Skeletal muscle satellite cell (primary cell): ENCODE data around the gene SMYD3.
"Not testable (repeated sequence)": the region's sequence is repeated elsewhere in the genome, so short reads cannot be mapped to it uniquely, and the experiment has no call there.

ENCODE experiments used
- H3K27me3 ChIP-seq: 2 replicates; pipeline ENCODE4 v1.7.0; 2013; ENCODE audit warnings: low read length; ENCODE audit not compliant: control insufficient read depth, insufficient read depth
- H3K36me3 ChIP-seq: 2 replicates; pipeline ENCODE4 v1.7.0; 2013; ENCODE audit warnings: mild to moderate bottlenecking, control low read depth, low read length; ENCODE audit not compliant: insufficient read depth
- H3K4me1 ChIP-seq: 2 replicates; pipeline ENCODE4 v1.7.0; 2013; ENCODE audit warnings: low read length; ENCODE audit not compliant: control insufficient read depth, insufficient read depth
- H3K4me2 ChIP-seq: 2 replicates; pipeline ENCODE4 v1.7.0; 2013; ENCODE audit warnings: mild to moderate bottlenecking, low read length
- H3K4me3 ChIP-seq: 2 replicates; pipeline ENCODE4 v1.7.0; 2013; ENCODE audit warnings: low read length
- H3K9ac ChIP-seq: 2 replicates; pipeline ENCODE4 v1.7.0; 2013; ENCODE audit warnings: mild to moderate bottlenecking, low read depth, low read length, moderate library complexity
- H3K9me3 ChIP-seq: replicated peaks from 2 replicates; pipeline ENCODE4 v1.7.0; 2013; ENCODE audit warnings: mild to moderate bottlenecking, control low read depth, low read length

The SMYD3 gene

DNA sequence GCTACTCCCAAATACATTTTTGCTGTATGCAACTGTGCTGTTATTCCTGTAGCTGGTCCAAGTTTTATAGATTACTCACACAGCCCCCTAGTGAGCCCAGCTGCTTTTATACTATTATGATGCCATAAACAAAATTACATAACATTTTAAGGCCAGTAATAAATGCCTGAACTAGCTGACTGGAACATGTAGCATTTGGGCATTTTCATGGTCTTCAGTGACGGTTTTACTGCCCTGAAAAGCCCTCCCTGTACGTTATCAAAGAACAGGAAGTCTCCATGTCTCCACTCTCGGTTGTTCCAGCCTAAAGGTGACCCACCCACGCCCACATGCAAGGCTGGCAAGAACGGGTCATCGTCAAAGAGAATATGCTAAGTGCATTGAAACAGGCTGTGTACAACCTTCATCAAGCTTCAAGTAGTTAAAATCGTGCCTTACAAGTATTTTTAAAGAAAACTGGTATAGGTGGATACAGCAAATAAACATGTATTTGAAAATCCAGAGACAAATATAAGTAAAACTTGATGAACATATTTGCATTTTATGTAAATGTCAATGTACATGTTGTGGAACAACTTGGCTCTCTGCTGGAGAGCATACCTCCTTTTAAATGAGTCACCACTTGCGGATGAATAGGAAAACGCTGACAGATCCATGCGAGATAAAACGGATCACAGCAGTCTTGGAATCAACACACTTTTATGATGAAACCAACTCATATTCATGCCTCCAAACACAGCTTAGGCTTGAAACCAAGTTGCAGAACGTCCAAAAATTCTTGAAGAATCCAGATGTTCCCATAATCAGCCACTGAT, 520.5 kb downstream of the SMYD3 start:
- Histone ChIP-seq H3K27me3 (no peaks in the 10 kb centered on the region), H3K36me3 (no peaks in the 10 kb centered on the region), H3K4me1 (peaks cover 24% of the 10 kb centered on the region), H3K9me3 (no peaks in the 10 kb centered on the region), H3K4me3 (peak overlapping the region; percentile 39), H3K4me2 (peak overlapping the region; percentile 78), H3K9ac (peak overlapping the region; percentile 19)

DNA sequence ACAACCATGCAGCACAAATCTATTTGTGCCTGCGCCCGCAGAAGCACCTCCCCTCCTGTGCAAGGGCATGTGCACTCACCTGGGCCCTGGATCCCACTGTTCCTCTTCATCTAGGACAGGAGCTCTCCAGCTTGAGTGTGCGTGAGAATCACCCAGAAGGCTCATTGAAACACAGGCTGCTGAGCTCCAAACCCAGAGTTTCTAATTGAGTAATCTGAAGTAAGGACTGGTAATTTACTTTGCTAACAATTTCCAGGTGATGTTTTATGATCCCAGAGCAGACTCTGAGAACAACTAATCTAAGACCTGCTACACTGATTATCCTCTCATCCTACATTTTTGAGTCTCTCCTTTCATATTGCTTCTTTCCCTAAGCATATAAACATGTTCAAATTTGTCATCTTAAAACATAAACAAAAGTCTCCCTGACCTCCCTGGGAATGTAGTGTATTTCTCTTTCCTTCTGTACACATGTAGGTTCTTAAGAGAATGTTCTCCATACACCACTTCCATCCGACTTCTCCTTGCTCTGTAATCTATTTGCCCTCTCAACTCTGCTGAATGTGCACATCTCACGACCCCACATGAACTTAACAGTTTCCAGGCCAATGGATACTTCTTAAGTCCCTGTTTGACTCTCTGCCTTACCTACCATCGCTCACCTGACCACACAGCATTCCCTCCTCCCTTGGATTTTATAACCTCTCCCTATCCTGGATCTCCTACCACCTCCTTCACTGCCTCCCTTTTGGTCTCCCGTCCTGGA, 522.5 kb downstream of the SMYD3 start:
- peaks cover 24% of the 10 kb centered on the region for H3K4me1 ChIP-seq
- H3K9me3 ChIP-seq = no peaks in the 10 kb centered on the region
- H3K36me3 ChIP-seq = no peaks in the 10 kb centered on the region
- no peak overlapping the region for H3K4me2 ChIP-seq
- no peaks in the 10 kb centered on the region for H3K27me3 ChIP-seq
- H3K4me3 ChIP-seq = no peak overlapping the region
- no peak overlapping the region for H3K9ac ChIP-seq

DNA sequence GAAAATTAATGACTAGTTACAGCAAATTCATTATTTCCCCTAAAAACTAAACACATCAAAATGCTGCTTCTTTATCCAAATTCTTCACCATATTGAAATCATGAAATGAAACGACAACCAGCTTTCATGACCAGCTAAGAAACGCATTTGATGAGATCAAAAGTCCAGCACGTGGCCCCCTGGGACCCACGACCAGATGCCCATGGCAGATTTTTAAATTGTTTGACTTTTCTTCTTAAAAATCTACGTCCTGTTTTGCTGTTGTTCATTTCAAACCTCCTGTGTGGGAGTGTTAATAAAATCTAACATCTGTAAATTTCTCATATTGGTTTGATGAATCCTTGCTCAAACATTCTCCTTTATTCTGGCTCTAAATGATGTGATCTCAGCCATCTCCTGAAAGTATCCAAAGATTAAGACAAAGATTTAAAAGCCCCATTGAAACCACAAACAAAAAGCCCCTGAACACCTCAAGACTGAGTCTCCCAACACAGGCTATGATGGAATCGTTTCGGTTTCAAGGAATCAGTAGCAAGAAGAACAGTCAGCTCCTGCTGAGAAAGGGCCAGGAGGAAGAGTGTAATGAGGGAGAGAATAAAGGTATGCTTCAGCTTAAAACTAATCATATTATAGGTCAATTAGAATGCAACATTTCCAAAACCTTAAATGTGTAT, 523.6 kb downstream of the SMYD3 start:
- H3K4me1 ChIP-seq = peaks cover 31% of the 10 kb centered on the region
- H3K27me3 ChIP-seq = no peaks in the 10 kb centered on the region
- H3K9me3 ChIP-seq = no peaks in the 10 kb centered on the region
- no peak overlapping the region for H3K4me3 ChIP-seq
- no peak overlapping the region for H3K9ac ChIP-seq
- no peaks in the 10 kb centered on the region for H3K36me3 ChIP-seq
- no peak overlapping the region for H3K4me2 ChIP-seq

DNA sequence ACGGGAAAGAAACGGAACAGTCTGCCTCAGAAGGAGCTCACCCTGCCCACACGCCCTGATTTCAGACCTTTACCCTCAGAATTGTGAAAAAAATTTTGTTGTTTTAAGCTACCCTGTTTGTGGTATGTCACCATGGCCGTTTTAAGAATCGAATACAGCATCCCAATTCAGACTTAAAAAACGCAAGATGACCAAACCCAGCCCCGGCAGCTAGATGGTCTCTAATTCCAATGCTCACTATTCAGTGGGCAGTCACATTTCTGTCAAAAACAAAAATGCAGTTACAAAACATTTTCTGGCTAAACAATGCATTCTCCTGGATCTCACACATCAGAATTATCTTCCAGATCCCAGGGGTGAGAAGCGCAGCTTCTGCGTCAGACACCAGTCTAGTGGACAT, 527.5 kb downstream of the SMYD3 start:
- Histone ChIP-seq H3K9me3 (no peaks in the 10 kb centered on the region), H3K27me3 (no peaks in the 10 kb centered on the region), H3K4me2 (no peak overlapping the region), H3K36me3 (no peaks in the 10 kb centered on the region), H3K9ac (no peak overlapping the region), H3K4me3 (no peak overlapping the region), H3K4me1 (peaks cover 7% of the 10 kb centered on the region)

DNA sequence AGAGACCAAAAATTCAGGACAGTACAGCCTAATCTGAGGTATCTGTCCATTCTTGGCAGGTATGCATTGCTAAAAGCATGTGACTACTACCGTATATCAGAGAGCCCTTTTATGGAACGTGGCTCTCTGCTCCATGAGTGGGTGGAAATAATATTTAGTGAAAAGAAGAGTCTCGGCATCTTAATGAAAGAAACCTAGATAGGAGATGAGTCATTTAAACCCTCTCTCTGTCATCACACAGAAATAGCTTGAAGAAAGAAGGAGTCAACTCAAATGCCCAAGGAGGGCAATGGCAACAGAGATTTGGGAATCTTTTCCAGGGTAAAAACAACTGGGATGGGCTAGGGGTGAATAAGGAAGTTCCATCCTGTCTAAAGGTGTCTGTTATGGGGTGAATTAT, 528.2 kb downstream of the SMYD3 start:
- H3K9ac ChIP-seq = no peak overlapping the region
- no peak overlapping the region for H3K4me2 ChIP-seq
- peaks cover 7% of the 10 kb centered on the region for H3K4me1 ChIP-seq
- H3K9me3 ChIP-seq = no peaks in the 10 kb centered on the region
- no peaks in the 10 kb centered on the region for H3K27me3 ChIP-seq
- no peak overlapping the region for H3K4me3 ChIP-seq
- no peaks in the 10 kb centered on the region for H3K36me3 ChIP-seq

DNA sequence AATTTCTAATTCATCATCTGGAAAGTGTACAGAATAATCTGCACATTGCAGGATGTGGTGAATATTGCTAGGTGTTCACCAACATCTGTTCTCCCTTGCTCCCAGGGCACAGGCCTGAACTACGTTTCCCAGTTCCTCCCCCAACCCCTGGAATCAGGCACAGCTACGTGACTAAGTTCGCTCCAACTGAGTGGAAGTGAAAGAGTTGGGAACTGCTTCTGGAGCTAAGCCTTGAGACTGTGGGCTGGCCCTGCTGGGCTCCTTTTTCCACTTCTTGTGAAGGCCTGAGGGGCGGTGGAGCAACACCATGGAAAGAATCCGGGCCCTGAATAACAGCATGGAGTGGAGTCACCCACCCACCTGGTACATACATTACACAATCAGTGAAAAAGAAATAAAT, 534.6 kb downstream of the SMYD3 start:
- no peak overlapping the region for H3K9ac ChIP-seq

DNA sequence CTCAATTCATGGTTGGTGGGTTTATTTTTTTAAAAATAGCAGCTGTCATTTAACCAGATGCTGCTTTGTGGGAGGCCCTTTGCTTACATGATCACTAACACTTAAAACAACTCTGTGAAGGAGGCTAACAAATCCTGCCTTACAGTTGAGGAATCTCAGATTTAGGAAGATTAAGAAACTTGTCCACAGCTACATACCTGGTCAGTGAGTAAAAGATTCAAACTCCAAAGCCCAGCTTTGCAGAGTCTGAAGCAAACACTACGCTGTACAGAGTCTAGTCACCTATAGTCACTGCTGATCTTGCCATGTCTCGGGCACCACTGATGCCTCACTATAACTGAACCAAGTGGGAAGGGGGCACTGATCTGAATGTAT, 535.4 kb downstream of the SMYD3 start:
- Histone ChIP-seq H3K9ac (no peak overlapping the region), H3K9me3 (no peaks in the 10 kb centered on the region), H3K27me3 (no peaks in the 10 kb centered on the region), H3K36me3 (no peaks in the 10 kb centered on the region), H3K4me3 (no peak overlapping the region), H3K4me2 (no peak overlapping the region), H3K4me1 (peaks cover 19% of the 10 kb centered on the region)

More for the DNA sequence above, 534.6 kb downstream of the SMYD3 start:
- H3K36me3 ChIP-seq = no peaks in the 10 kb centered on the region
- H3K9me3 ChIP-seq = no peaks in the 10 kb centered on the region
- peaks cover 19% of the 10 kb centered on the region for H3K4me1 ChIP-seq
- H3K4me2 ChIP-seq = no peak overlapping the region
- no peaks in the 10 kb centered on the region for H3K27me3 ChIP-seq
- no peak overlapping the region for H3K4me3 ChIP-seq

DNA sequence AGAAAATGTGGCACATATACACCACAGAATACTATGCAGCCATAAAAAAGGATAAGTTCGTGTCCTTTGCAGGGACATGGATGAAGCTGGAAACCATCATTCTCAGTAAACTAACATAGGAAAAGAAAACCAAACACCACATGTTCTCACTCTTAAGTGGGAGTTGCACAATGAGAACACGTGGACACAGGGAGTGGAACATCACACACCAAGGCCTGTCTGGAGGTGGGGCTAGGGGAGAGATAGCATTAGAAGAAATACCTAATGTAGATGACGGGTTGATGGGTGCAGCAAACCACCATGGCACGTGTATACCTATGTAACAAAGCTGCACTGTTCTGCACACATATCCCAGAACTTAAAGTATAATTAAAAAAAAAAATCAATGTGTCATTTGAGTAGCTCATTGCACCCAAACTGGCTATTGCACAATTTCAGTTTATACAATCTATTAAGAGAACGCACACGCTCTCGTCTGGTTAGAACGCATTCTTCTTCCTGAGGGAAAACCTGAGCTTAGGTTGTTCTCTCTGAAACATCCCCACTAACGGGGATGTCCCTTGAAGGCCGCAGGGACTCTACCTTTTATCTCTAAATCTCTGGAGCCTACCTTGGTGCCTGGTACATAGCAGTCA, 535.9 kb downstream of the SMYD3 start:
- not testable (repeated sequence) for H3K27me3 ChIP-seq, H3K9me3 ChIP-seq, H3K36me3 ChIP-seq, H3K4me2 ChIP-seq, H3K9ac ChIP-seq, H3K4me3 ChIP-seq
- peaks cover 19% of the 10 kb centered on the region for H3K4me1 ChIP-seq

DNA sequence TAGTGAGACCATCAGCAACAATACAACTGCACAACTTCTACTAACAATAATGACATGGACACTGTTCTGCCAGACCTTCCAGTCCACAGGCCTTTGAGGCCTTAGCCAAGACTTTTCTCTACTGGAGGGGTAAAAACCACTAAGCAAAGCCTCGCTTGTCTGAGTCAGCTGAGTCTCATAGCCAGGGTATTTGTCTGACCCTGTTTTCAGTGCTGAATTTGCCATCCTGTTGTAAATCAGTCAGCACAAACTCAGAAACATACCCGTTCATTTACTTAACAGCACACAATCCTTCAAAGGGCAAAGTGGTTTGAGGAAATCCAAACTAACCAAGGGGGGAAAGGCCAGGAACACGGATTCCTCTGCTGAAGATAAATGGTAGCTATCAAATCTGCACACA, 537.8 kb downstream of the SMYD3 start:
- peak overlapping the region; percentile 31 for H3K4me2 ChIP-seq
- H3K36me3 ChIP-seq = no peaks in the 10 kb centered on the region
- H3K9ac ChIP-seq = peak overlapping the region; percentile 2
- H3K4me1 ChIP-seq = peaks cover 19% of the 10 kb centered on the region
- no peaks in the 10 kb centered on the region for H3K9me3 ChIP-seq
- H3K4me3 ChIP-seq = no peak overlapping the region
- H3K27me3 ChIP-seq = no peaks in the 10 kb centered on the region

DNA sequence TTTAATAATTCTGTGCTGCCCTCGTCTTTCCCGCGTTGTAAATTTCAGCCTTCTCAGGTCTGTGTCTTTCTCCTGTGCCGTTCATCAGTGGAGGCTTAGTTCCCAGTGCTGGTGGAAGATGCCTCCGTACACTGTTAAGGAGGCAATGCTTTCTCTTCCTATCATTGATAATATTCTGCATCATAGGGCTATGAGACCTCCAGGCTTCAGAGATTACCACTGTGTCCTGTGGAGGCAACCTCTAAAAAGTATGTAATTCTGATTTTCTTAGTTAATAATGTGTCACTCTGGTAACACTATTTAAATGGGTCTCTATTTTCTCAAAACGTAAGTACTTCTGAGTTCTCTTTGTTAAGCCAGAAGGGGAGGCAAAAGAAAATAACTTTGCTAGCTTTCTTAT, 538.3 kb downstream of the SMYD3 start:
- Histone ChIP-seq H3K4me2 (no peak overlapping the region), H3K9me3 (no peaks in the 10 kb centered on the region), H3K36me3 (no peaks in the 10 kb centered on the region), H3K4me1 (peaks cover 19% of the 10 kb centered on the region), H3K9ac (peak overlapping the region; percentile 2), H3K27me3 (no peaks in the 10 kb centered on the region), H3K4me3 (no peak overlapping the region)

DNA sequence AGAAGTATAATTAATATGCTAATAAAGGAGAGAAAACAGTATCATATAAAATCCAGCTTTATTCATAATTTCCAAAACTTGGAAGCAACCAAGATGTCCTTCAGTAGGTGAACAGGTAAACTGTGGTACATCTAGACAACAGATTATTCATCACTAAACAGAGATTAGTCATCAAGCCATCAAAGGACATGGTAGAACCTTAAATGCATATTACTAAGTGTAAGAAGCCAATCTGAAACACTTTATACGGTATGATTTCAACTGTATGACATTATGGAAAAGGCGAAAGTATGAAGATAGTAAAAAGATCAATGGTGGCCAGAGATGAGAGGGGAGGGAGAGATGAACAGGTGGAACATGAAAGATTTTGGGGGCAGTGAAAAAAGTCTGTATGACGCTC, 541.7 kb downstream of the SMYD3 start:
- no peaks in the 10 kb centered on the region for H3K36me3 ChIP-seq
- peaks cover 16% of the 10 kb centered on the region for H3K4me1 ChIP-seq

More for the DNA sequence above, 541.7 kb downstream of the SMYD3 start:
- no peak overlapping the region for H3K4me3 ChIP-seq
- H3K27me3 ChIP-seq = no peaks in the 10 kb centered on the region
- no peak overlapping the region for H3K4me2 ChIP-seq
- H3K9ac ChIP-seq = no peak overlapping the region
- H3K9me3 ChIP-seq = no peaks in the 10 kb centered on the region
